GM12874 (cell line): ENCODE results near the gene C19orf33.

ENCODE experiments used
- CTCF ChIP-seq: IDR thresholded peaks from 2 replicates; pipeline ENCODE4 v1.5.1; 2011; ENCODE audit warnings: low read depth, mild to moderate bottlenecking, control low read depth, low read length, moderate library complexity; ENCODE audit not compliant: insufficient read depth

Gene C19orf33

GRCh38 chr19:38321646-38322196 is 17.7 kb downstream of the C19orf33 start:
- no peak for TF ChIP-seq CTCF

- TF ChIP-seq CTCF: no peak
Measured at GRCh38 chr19:38323291-38323690, 19.2 kb downstream of the C19orf33 start.

GRCh38 chr19:38324431-38324830 is 20.4 kb downstream of the C19orf33 start:
- TF ChIP-seq CTCF: no peak

- TF ChIP-seq CTCF: no peak
Measured at GRCh38 chr19:38326591-38326990, 22.5 kb downstream of the C19orf33 start.

GRCh38 chr19:38329651-38330050 is 25.6 kb downstream of the C19orf33 start:
- TF ChIP-seq CTCF: no peak

- TF ChIP-seq CTCF: no peak
Measured at GRCh38 chr19:38331728-38332127, 27.7 kb downstream of the C19orf33 start.

- no peak for TF ChIP-seq CTCF
Measured at GRCh38 chr19:38333245-38333644, 29.2 kb downstream of the C19orf33 start.
